ENCODE results near the gene CHST8. TPM values are rescaled to one million over a fixed set of nuclear protein-coding genes. Genes with fewer than 3 reads are reported as not detected.

Gene CHST8
- total RNA-seq, 1 experiment from 2014 or later = not detected

DNA sequence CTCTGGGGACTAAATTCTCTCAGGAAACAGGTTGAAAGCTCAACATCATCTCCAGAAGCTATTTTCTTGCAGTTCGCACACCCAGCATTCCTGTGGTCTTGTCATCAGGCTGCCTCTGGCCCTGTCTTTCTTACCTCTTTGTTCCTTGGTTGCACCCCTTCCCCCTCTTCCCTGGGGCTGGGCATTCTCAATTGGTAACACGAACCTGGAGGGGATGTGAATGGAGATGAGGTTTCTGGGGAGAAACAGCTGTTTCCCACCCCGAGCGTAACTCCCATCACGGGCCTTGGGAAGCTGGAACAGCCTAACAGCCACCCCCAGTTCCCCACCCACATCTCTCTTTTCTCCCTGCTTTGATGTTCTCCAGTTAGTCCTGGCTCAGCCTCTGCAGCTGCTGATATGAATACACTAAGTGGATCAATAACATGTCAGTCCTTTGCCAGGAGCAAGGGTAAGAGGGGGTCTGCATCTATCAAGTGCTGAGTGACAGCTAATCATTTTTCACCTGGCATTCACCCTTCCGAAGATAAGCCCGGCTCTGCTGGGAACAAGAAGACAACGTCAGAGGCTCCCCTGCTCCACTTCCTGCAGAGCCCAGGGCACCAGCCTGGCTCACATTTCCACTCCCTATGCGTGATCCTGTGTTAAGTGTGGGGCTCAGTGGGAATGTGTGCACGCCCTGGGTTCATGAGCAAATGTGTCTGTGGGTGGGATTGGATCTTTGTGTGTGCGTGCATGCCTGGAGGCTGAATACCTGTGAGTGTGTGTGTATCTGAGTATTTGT, 100.9 kb downstream of the CHST8 start:
- no peaks in the 10 kb centered on the region for H3K4me1 Mint-ChIP-seq (ENCODE audit: low read depth, unreplicated experiment)
- BruUV-seq (replicated peaks) = no TSS peak
- no peaks in the 10 kb centered on the region for H3K4me1 ChIP-seq
- intact Hi-C loops (cut with micrococcal nuclease; ENCODE audit: unreplicated experiment) = no loop called here
- H3K27ac Mint-ChIP-seq (ENCODE audit: unreplicated experiment) = no peak overlapping the region
- TF ChIP-seq, protein P1, sequence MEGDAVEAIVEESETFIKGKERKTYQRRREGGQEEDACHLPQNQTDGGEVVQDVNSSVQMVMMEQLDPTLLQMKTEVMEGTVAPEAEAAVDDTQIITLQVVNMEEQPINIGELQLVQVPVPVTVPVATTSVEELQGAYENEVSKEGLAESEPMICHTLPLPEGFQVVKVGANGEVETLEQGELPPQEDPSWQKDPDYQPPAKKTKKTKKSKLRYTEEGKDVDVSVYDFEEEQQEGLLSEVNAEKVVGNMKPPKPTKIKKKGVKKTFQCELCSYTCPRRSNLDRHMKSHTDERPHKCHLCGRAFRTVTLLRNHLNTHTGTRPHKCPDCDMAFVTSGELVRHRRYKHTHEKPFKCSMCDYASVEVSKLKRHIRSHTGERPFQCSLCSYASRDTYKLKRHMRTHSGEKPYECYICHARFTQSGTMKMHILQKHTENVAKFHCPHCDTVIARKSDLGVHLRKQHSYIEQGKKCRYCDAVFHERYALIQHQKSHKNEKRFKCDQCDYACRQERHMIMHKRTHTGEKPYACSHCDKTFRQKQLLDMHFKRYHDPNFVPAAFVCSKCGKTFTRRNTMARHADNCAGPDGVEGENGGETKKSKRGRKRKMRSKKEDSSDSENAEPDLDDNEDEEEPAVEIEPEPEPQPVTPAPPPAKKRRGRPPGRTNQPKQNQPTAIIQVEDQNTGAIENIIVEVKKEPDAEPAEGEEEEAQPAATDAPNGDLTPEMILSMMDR (IDR thresholded peaks at IDR 0.05; ENCODE audit: insufficient read depth in 1 of 2, low read depth in 1 of 2, low read length in 1 of 2, severe bottlenecking in 1 of 2, unreplicated experiment in 1 of 2) = no peak
- no peaks in the 10 kb centered on the region for H3K36me3 ChIP-seq (ENCODE audit: control insufficient read depth, insufficient read depth, low read length)
- H3K27me3 ChIP-seq (replicated peaks; ENCODE audit: control insufficient read depth, insufficient read depth, low read length) = no peaks in the 10 kb centered on the region
- peaks cover 27% of the 10 kb centered on the region for H3K27me3 Mint-ChIP-seq (ENCODE audit: insufficient read depth, unreplicated experiment)
- no peaks in the 10 kb centered on the region for H3K9me3 ChIP-seq
- DNase-seq = no peak
- POLR2A ChIA-PET = no interaction called here
- H3K36me3 Mint-ChIP-seq (ENCODE audit: insufficient read depth, unreplicated experiment) = no peaks in the 10 kb centered on the region
- H3K4me3 ChIP-seq (ENCODE audit: low read depth, low read length) = no peak overlapping the region
- no peaks in the 10 kb centered on the region for H3K9me3 Mint-ChIP-seq (ENCODE audit: unreplicated experiment)
- CTCF ChIA-PET = no interaction called here
- H3K4me3 Mint-ChIP-seq (ENCODE audit: unreplicated experiment) = no peak overlapping the region

DNA sequence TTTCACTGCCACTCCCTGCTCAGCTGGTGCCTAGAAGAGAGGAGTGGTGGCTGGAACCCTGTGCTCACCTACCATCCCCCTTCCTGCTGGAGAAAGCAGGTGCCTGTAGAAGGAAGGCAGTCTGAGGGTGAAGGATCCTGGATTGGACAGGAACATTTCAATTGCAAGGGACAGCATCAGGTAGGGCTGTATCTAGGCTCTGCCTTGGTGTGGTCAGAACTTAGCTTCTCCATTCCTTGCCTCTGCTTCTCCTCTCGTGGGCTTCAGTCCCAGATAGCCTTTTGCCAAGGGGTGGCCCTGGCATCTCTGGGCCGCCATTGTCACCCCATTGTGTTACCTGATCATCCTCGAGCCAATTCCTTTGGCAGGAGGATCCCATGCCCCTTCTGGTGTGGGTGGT, 101.8 kb downstream of the CHST8 start:
- Histone ChIP-seq H3K36me3 (ENCODE audit: control insufficient read depth, insufficient read depth, low read length) (no peaks in the 10 kb centered on the region), H3K27me3 (replicated peaks; ENCODE audit: control insufficient read depth, insufficient read depth, low read length) (no peaks in the 10 kb centered on the region)
- POLR2A ChIA-PET = no interaction called here

DNA sequence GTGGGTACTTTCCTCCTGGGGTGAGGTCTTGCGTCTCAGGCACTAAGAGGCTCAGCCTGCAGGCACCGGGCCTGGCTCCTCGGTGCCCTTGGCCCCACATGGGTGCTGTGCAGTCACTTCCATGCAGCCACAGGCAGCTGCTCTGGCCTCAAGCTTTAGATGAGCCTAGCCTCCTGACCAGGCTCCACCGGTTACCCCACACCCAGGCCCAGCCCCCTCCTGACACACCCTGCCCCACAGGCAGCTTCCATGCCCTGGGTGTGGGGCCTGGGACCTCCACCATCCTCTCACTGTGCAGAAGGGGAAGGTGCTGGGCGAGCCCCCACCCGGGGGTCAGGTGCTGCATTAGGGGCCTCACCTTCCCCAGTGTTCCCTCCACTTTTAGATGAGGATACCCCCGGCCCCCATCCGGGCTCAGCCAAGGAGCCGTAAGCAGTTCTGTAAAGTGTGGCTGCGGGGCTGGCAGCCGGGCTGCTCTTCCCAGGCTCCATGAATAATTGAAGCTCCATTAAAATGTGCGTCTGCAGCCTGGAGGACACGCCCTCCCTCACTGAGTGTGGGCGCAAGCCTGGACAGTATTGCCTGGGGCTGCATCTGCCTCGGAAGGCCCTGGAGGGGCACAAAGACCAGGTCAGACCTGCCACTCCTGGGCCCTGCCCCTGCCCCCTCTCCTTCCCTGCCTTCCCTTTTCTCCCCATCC, 102.4 kb downstream of the CHST8 start:
- ChIA-PET POLR2A (no interaction called here), CTCF (interaction anchor here (1.0 kb wide), 2 partner anchors 293 to 312 kb away, joined by 3 read pairs; no protein-coding TSS in a partner anchor)
- H3K9me3 ChIP-seq = no peaks in the 10 kb centered on the region
- intact Hi-C loops (cut with micrococcal nuclease; ENCODE audit: unreplicated experiment) = no loop called here
- H3K27me3 ChIP-seq (replicated peaks; ENCODE audit: control insufficient read depth, insufficient read depth, low read length) = no peaks in the 10 kb centered on the region
- no peaks in the 10 kb centered on the region for H3K4me1 Mint-ChIP-seq (ENCODE audit: low read depth, unreplicated experiment)
- no peak for DNase-seq
- no peak overlapping the region for H3K4me3 Mint-ChIP-seq (ENCODE audit: unreplicated experiment)
- no peaks in the 10 kb centered on the region for H3K36me3 Mint-ChIP-seq (ENCODE audit: insufficient read depth, unreplicated experiment)
- no peaks in the 10 kb centered on the region for H3K36me3 ChIP-seq (ENCODE audit: control insufficient read depth, insufficient read depth, low read length)
- TF ChIP-seq, protein P1 (IDR thresholded peaks at IDR 0.05; ENCODE audit: insufficient read depth in 1 of 2, low read depth in 1 of 2, low read length in 1 of 2, severe bottlenecking in 1 of 2, unreplicated experiment in 1 of 2) = no peak
- no TSS peak for BruUV-seq (replicated peaks)
- H3K9me3 Mint-ChIP-seq (ENCODE audit: unreplicated experiment) = no peaks in the 10 kb centered on the region
- peaks cover 33% of the 10 kb centered on the region for H3K27me3 Mint-ChIP-seq (ENCODE audit: insufficient read depth, unreplicated experiment)
- no peak overlapping the region for H3K4me3 ChIP-seq (ENCODE audit: low read depth, low read length)
- H3K27ac Mint-ChIP-seq (ENCODE audit: unreplicated experiment) = no peak overlapping the region
- H3K4me1 ChIP-seq = no peaks in the 10 kb centered on the region

More for the DNA sequence above, 101.8 kb downstream of the CHST8 start:
- Mint-ChIP-seq H3K27me3 (ENCODE audit: insufficient read depth, unreplicated experiment) (peaks cover 31% of the 10 kb centered on the region), H3K9me3 (ENCODE audit: unreplicated experiment) (no peaks in the 10 kb centered on the region), H3K27ac (ENCODE audit: unreplicated experiment) (no peak overlapping the region), H3K4me1 (ENCODE audit: low read depth, unreplicated experiment) (no peaks in the 10 kb centered on the region), H3K36me3 (ENCODE audit: insufficient read depth, unreplicated experiment) (no peaks in the 10 kb centered on the region), H3K4me3 (ENCODE audit: unreplicated experiment) (no peak overlapping the region)
- H3K4me1 ChIP-seq = no peaks in the 10 kb centered on the region
- DNase-seq = no peak
- no peak overlapping the region for H3K4me3 ChIP-seq (ENCODE audit: low read depth, low read length)
- TF ChIP-seq, protein P1 (IDR thresholded peaks at IDR 0.05; ENCODE audit: insufficient read depth in 1 of 2, low read depth in 1 of 2, low read length in 1 of 2, severe bottlenecking in 1 of 2, unreplicated experiment in 1 of 2) = no peak
- intact Hi-C loops (cut with micrococcal nuclease; ENCODE audit: unreplicated experiment) = no loop called here
- BruUV-seq (replicated peaks) = no TSS peak
- H3K9me3 ChIP-seq = no peaks in the 10 kb centered on the region
- CTCF ChIA-PET = interaction anchor here (1.0 kb wide), 1 partner anchor 312 kb away, joined by 3 read pairs; no protein-coding TSS in a partner anchor

All from Caco-2 (cell line).